Measurements from ENCODE around the gene CBX8. TPM values are rescaled to one million over a fixed set of nuclear protein-coding genes. Genes with fewer than 3 reads are reported as not detected.

CBX8 gene
- total and polyA plus RNA-seq, 2 of the 13 experiments (the other 11 are each of a cell fraction or from before 2014, with no cell fraction given): 0.34 to 12.6 TPM

DNA sequence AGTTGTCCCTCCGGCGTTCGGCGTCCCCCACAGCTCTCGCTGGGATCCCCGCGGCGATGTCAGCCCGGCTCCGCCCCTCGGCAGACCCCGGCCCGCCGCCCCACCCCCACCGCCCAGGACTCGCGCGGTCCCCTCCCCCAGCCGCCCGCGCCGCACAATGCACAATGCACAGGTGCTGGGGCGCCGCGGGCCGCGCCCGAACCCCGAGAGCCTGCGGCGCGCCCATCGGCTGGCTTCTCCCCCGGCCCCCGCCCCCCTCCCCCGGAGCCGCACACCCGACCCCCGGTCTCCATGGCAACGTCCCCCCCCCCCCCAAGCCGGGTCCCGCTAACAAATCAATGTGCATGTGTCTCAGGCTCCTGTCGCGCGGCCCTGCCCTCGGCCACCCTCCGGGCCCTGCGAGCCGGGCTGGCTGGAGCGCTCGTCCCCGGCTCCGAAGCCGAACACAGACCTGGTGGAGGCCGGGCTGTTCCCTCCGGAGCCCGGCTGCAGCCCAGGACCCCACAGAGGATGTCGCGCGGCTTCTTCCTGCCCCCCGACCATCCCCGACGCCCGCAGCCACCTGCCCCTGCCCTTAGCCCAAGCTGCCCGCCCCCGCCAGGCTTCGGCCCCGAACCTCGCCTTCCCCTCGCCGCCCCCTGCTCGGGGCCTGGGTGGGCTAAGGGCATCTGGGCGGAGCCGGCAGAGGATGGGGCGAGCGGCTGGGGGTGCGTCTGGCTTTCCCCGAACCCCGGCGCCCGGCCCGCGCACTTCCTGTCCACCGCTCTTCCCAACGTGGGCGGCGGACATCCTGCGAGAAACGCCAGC, 818 bp upstream of the CBX8 start:
- Histone ChIP-seq H3K4me2 (ENCODE audit: low read depth, low read length) (peak overlapping the region; percentile 92), H3K9ac (ENCODE audit: insufficient read depth, low read depth, low read length) (peak overlapping the region; percentile 48; the same call in 1 of the 2 replicates), H4K20me1 (ENCODE audit: insufficient read depth, low read length) (no peaks in the 10 kb centered on the region), H3K27me3 (ENCODE audit: control insufficient read depth in 1 of 2, insufficient read depth in 2 of 2, low read length in 2 of 2) (peaks cover 33 to 49% of the 10 kb centered on the region in 2 experiments), H3K36me3 (replicated peaks in 1 of 2; ENCODE audit: control insufficient read depth in 1 of 2, insufficient read depth in 2 of 2, low read length in 2 of 2) (peaks cover 5 to 9% of the 10 kb centered on the region in 2 experiments; a peak in 4 of 5 replicates), H2AFZ (ENCODE audit: low read length) (no peak overlapping the region), H3K79me2 (ENCODE audit: insufficient read depth, low read length) (peaks cover 10% of the 10 kb centered on the region), H3K27ac (ENCODE audit: extremely low read length, insufficient read depth, low read length) (peak overlapping the region; percentile 87), H3K4me1 (ENCODE audit: insufficient read depth, low read length) (peaks cover 60% of the 10 kb centered on the region), H3K9me3 (ENCODE audit: low read length) (no peaks in the 10 kb centered on the region), H3K4me3 (replicated peaks in 1 of 3; ENCODE audit: insufficient read depth in 1 of 3, low read depth in 2 of 3, low read length in 3 of 3) (peak overlapping the region in 2 of 3 experiments; percentile 60 to 62; a peak in 3 of 6 replicates)
- intact Hi-C loops (cut with micrococcal nuclease; ENCODE audit: unreplicated experiment) (loop anchor here (2.0 to 5.0 kb wide), 3 partner anchors 40 to 195 kb away; partner anchors contain the start of gene CBX4), in situ Hi-C loops (cut with HindIII; ENCODE audit: extremely low pct_ligation_motif_present, low pct_unique_long_range_greater_than_20kb) (no loop called here)
- 67% methylated on average over 33 of the region's 89 CpGs for WGBS (ENCODE audit: low lambda C conversion rate)
- ATAC-seq (peak; percentile 39), FAIRE-seq (no peak), DNase-seq (ENCODE audit: low spot score) (no peak)
- ChIA-PET CTCF (ENCODE audit: low intra/inter-chr PET ratio, low total read pairs) (interaction anchor here (1.2 kb wide), 1 partner anchor 37 kb away, joined by 3 read pairs; no protein-coding TSS in a partner anchor), POLR2A (interaction anchor here (0.6 to 4.7 kb wide), 37 partner anchors 8 to 1886 kb away, joined by 3 to 98 read pairs (median 6); partner anchors contain the start of genes CBX2 and CBX4)
- no TSS peak for BruUV-seq (replicated peaks)
- 0 out of 2 replicates have a peak, but pooled peaks have one; percentile 57 for TF ChIP-seq ZNF446 (CRISPR knock-in tag; IDR thresholded peaks at IDR 0.05)
- TF ChIP-seq HES4 (CRISPR knock-in tag; IDR thresholded peaks at IDR 0.05; ENCODE audit: borderline replicate concordance): peak; percentile 65; the same call in 1 of the 2 replicates
- TF ChIP-seq, protein P1, sequence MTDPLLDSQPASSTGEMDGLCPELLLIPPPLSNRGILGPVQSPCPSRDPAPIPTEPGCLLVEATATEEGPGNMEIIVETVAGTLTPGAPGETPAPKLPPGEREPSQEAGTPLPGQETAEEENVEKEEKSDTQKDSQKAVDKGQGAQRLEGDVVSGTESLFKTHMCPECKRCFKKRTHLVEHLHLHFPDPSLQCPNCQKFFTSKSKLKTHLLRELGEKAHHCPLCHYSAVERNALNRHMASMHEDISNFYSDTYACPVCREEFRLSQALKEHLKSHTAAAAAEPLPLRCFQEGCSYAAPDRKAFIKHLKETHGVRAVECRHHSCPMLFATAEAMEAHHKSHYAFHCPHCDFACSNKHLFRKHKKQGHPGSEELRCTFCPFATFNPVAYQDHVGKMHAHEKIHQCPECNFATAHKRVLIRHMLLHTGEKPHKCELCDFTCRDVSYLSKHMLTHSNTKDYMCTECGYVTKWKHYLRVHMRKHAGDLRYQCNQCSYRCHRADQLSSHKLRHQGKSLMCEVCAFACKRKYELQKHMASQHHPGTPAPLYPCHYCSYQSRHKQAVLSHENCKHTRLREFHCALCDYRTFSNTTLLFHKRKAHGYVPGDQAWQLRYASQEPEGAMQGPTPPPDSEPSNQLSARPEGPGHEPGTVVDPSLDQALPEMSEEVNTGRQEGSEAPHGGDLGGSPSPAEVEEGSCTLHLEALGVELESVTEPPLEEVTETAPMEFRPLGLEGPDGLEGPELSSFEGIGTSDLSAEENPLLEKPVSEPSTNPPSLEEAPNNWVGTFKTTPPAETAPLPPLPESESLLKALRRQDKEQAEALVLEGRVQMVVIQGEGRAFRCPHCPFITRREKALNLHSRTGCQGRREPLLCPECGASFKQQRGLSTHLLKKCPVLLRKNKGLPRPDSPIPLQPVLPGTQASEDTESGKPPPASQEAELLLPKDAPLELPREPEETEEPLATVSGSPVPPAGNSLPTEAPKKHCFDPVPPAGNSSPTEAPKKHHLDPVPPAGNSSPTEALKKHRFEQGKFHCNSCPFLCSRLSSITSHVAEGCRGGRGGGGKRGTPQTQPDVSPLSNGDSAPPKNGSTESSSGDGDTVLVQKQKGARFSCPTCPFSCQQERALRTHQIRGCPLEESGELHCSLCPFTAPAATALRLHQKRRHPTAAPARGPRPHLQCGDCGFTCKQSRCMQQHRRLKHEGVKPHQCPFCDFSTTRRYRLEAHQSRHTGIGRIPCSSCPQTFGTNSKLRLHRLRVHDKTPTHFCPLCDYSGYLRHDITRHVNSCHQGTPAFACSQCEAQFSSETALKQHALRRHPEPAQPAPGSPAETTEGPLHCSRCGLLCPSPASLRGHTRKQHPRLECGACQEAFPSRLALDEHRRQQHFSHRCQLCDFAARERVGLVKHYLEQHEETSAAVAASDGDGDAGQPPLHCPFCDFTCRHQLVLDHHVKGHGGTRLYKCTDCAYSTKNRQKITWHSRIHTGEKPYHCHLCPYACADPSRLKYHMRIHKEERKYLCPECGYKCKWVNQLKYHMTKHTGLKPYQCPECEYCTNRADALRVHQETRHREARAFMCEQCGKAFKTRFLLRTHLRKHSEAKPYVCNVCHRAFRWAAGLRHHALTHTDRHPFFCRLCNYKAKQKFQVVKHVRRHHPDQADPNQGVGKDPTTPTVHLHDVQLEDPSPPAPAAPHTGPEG (CRISPR knock-in tag; IDR thresholded peaks at IDR 0.05): no peak
- TF ChIP-seq, protein P2, sequence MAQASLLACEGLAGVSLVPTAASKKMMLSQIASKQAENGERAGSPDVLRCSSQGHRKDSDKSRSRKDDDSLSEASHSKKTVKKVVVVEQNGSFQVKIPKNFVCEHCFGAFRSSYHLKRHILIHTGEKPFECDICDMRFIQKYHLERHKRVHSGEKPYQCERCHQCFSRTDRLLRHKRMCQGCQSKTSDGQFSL (CRISPR knock-in tag; IDR thresholded peaks at IDR 0.05): 0 out of 2 replicates have a peak, but pooled peaks have one; percentile 9
- TF ChIP-seq ZNF557 (CRISPR knock-in tag; IDR thresholded peaks at IDR 0.05): 0 out of 2 replicates have a peak, but pooled peaks have one; percentile 15
- 0 out of 2 replicates have a peak, but pooled peaks have one; percentile 23 for TF ChIP-seq BORCS8-MEF2B (CRISPR knock-in tag; IDR thresholded peaks at IDR 0.05)
- 0 out of 2 replicates have a peak, but pooled peaks have one; percentile 19 for TF ChIP-seq ZNF766 (CRISPR knock-in tag; IDR thresholded peaks at IDR 0.05; ENCODE audit: borderline replicate concordance)
- TF ChIP-seq CBX2 (IDR thresholded peaks at IDR 0.05; ENCODE audit: low read depth, low read length): no peak
- TF ChIP-seq CBX2 (CRISPR knock-in tag; IDR thresholded peaks at IDR 0.05; ENCODE audit: low read depth): 0 out of 2 replicates have a peak, but pooled peaks have one; percentile 24
- TF ChIP-seq ZSCAN20 (CRISPR knock-in tag; IDR thresholded peaks at IDR 0.05; ENCODE audit: borderline replicate concordance): 0 out of 2 replicates have a peak, but pooled peaks have one; percentile 18
- no peak for TF ChIP-seq ATRX (CRISPR knock-in tag; IDR thresholded peaks at IDR 0.05; ENCODE audit: borderline replicate concordance)
- no peak for TF ChIP-seq NAIF1 (CRISPR knock-in tag; IDR thresholded peaks at IDR 0.05; ENCODE audit: borderline replicate concordance)
- TF ChIP-seq, protein P3, sequence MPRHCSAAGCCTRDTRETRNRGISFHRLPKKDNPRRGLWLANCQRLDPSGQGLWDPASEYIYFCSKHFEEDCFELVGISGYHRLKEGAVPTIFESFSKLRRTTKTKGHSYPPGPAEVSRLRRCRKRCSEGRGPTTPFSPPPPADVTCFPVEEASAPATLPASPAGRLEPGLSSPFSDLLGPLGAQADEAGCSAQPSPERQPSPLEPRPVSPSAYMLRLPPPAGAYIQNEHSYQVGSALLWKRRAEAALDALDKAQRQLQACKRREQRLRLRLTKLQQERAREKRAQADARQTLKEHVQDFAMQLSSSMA (CRISPR knock-in tag; IDR thresholded peaks at IDR 0.05): no peak
- TF ChIP-seq, protein P4, sequence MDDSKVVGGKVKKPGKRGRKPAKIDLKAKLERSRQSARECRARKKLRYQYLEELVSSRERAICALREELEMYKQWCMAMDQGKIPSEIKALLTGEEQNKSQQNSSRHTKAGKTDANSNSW (CRISPR knock-in tag; IDR thresholded peaks at IDR 0.05; ENCODE audit: borderline replicate concordance): no peak
- TF ChIP-seq ZNF224 (CRISPR knock-in tag; IDR thresholded peaks at IDR 0.05): 0 out of 2 replicates have a peak, but pooled peaks have one; percentile 31

Data from HepG2 (cell line).